Esophagus squamous epithelium (tissue), 4 donors: ENCODE results near the gene HCN1.

ENCODE experiments used
- CTCF ChIP-seq, 6 experiments: fragments of 450-650 bp in 4 of 6; fragments of 200-600 bp in 2 of 6; sonication (generic) in 2 of 6; IDR thresholded peaks; one replicate each; pipeline ENCODE4 v1.5.1; 2016 to 2019; ENCODE audit warnings: antibody characterized with exemption in 6 of 6, mild to moderate bottlenecking in 4 of 6, moderate library complexity in 4 of 6
- POLR2A ChIP-seq, 4 donors: fragments of 450-650 bp; IDR thresholded peaks; one replicate each; pipeline ENCODE4 v1.6.1; 2017; ENCODE audit warnings: antibody characterized with exemption in 4 of 4, mild to moderate bottlenecking in 4 of 4, moderate library complexity in 3 of 4

- TF ChIP-seq CTCF (IDR thresholded peaks at IDR 0.05) (no peak), POLR2A (IDR thresholded peaks at IDR 0.05) (no peak)
Observed at GRCh38 chr5:45414620-45415573, 281.3 kb downstream of the HCN1 start.
